Glutamatergic neuron (in vitro differentiated cells): ENCODE measurements around the gene TNFRSF12A. TPM values are rescaled to one million over a fixed set of nuclear protein-coding genes. Genes with fewer than 3 reads are reported as not detected.
"Not testable (repeated sequence)": the region's sequence is repeated elsewhere in the genome, so short reads cannot be mapped to it uniquely, and the experiment has no call there.

Experiments
- DNase-seq: peaks from one replicate; pipeline ENCODE4 v3.0.0; 2022
- H3K27ac Mint-ChIP-seq: one replicate; pipeline ENCODE4 v1.8.0; 2020; ENCODE audit warnings: mild to moderate bottlenecking, mixed read lengths, inconsistent platforms; ENCODE audit not compliant: unreplicated experiment
- H3K27me3 Mint-ChIP-seq: one replicate; pipeline ENCODE4 v1.8.0; 2020; ENCODE audit warnings: mild to moderate bottlenecking, moderate library complexity, mixed read lengths, inconsistent platforms; ENCODE audit not compliant: unreplicated experiment
- H3K36me3 Mint-ChIP-seq: one replicate; pipeline ENCODE4 v1.8.0; 2020; ENCODE audit warnings: mild to moderate bottlenecking, mixed read lengths, inconsistent platforms; ENCODE audit not compliant: unreplicated experiment
- H3K4me1 Mint-ChIP-seq: one replicate; pipeline ENCODE4 v1.8.0; 2020; ENCODE audit warnings: mild to moderate bottlenecking, low read depth, mixed read lengths, inconsistent platforms; ENCODE audit not compliant: unreplicated experiment
- H3K4me3 Mint-ChIP-seq: one replicate; pipeline ENCODE4 v1.8.0; 2020; ENCODE audit warnings: mild to moderate bottlenecking, mixed read lengths, inconsistent platforms; ENCODE audit not compliant: unreplicated experiment
- H3K9me3 Mint-ChIP-seq: one replicate; pipeline ENCODE4 v1.8.0; 2020; ENCODE audit warnings: mild to moderate bottlenecking, moderate library complexity, mixed read lengths, inconsistent platforms; ENCODE audit not compliant: unreplicated experiment
- CTCF ChIP-seq: fragments of 200-600 bp; sonication (generic); IDR thresholded peaks from one replicate; pipeline ENCODE4 v1.5.0; 2021; ENCODE audit not compliant: partially characterized antibody, unreplicated experiment
- total RNA-seq: library from RNA; stranded (reverse); fragmentation: NEBNext Ultra II Directional; extraction: Animal tissue kit (Norgen Biotek cat#: 25700); gene quantifications from one replicate; pipeline ENCODE4 v1.2.1, GENCODE V29; 2021; ENCODE audit not compliant: unreplicated experiment

The TNFRSF12A gene
- total RNA-seq, 1 donor from 2014 or later = 4.2 TPM

GRCh38 chr16:3065742-3066439, 45.7 kb downstream of the TNFRSF12A start:
- H3K9me3 Mint-ChIP-seq = peaks cover 4% of the 10 kb centered on the region
- H3K36me3 Mint-ChIP-seq = no peaks in the 10 kb centered on the region
- no peak for TF ChIP-seq CTCF
- no peak overlapping the region for H3K27ac Mint-ChIP-seq
- peaks cover 1% of the 10 kb centered on the region for H3K27me3 Mint-ChIP-seq
- H3K4me3 Mint-ChIP-seq = no peak overlapping the region
- no peaks in the 10 kb centered on the region for H3K4me1 Mint-ChIP-seq
- no peak for DNase-seq

GRCh38 chr16:3066440-3066748, 46.2 kb downstream of the TNFRSF12A start:
- H3K27ac Mint-ChIP-seq = no peak overlapping the region
- H3K4me3 Mint-ChIP-seq = no peak overlapping the region
- H3K27me3 Mint-ChIP-seq = peaks cover 1% of the 10 kb centered on the region
- no peaks in the 10 kb centered on the region for H3K4me1 Mint-ChIP-seq
- TF ChIP-seq CTCF = no peak
- no peaks in the 10 kb centered on the region for H3K36me3 Mint-ChIP-seq
- DNase-seq = no peak
- peaks cover 4% of the 10 kb centered on the region for H3K9me3 Mint-ChIP-seq

GRCh38 chr16:3068487-3068886, 48.3 kb downstream of the TNFRSF12A start:
- peaks cover 4% of the 10 kb centered on the region for H3K27me3 Mint-ChIP-seq

GRCh38 chr16:3069146-3069545, 49.0 kb downstream of the TNFRSF12A start:
- DNase-seq, H3K9me3 Mint-ChIP-seq, H3K27ac Mint-ChIP-seq, H3K27me3 Mint-ChIP-seq, H3K36me3 Mint-ChIP-seq, H3K4me1 Mint-ChIP-seq, H3K4me3 Mint-ChIP-seq: not testable (repeated sequence)

More at GRCh38 chr16:3068487-3068886, 48.3 kb downstream of the TNFRSF12A start:
- no peak for TF ChIP-seq CTCF
- peaks cover 6% of the 10 kb centered on the region for H3K9me3 Mint-ChIP-seq
- H3K27ac Mint-ChIP-seq = no peak overlapping the region
- H3K4me3 Mint-ChIP-seq = no peak overlapping the region
- no peaks in the 10 kb centered on the region for H3K36me3 Mint-ChIP-seq
- DNase-seq = no peak
- peaks cover 2% of the 10 kb centered on the region for H3K4me1 Mint-ChIP-seq

GRCh38 chr16:3070608-3071111, 50.5 kb downstream of the TNFRSF12A start:
- DNase-seq = no peak
- TF ChIP-seq CTCF = no peak
- no peak overlapping the region for H3K4me3 Mint-ChIP-seq
- H3K27me3 Mint-ChIP-seq = peaks cover 7% of the 10 kb centered on the region
- peaks cover 5% of the 10 kb centered on the region for H3K4me1 Mint-ChIP-seq
- no peaks in the 10 kb centered on the region for H3K36me3 Mint-ChIP-seq
- H3K27ac Mint-ChIP-seq = no peak overlapping the region
- peaks cover 6% of the 10 kb centered on the region for H3K9me3 Mint-ChIP-seq
